ENCODE results near the gene PID1.
"Not testable (repeated sequence)": the region's sequence is repeated elsewhere in the genome, so short reads cannot be mapped to it uniquely, and the experiment has no call there.

The PID1 gene

GRCh38 chr2:229109195-229109594, 161.9 kb downstream of the PID1 start:
- DNase-seq, result no peak

- DNase-seq, result no peak
These were observed 163.5 kb downstream of the PID1 start for GRCh38 chr2:229107601-229108000.

- DNase-seq, result no peak
These were observed 166.1 kb downstream of the PID1 start for GRCh38 chr2:229104974-229105387.

- DNase-seq, result no peak
These were observed 167.1 kb downstream of the PID1 start for GRCh38 chr2:229104025-229104424.

GRCh38 chr2:229101314-229101713, 169.8 kb downstream of the PID1 start:
- no peak for DNase-seq

GRCh38 chr2:229099231-229099630, 171.9 kb downstream of the PID1 start:
- no peak for DNase-seq

GRCh38 chr2:229098801-229099200, 172.3 kb downstream of the PID1 start:
- DNase-seq, result peak in 1 of 4 experiments; percentile 4

GRCh38 chr2:229096409-229097066, 174.5 kb downstream of the PID1 start:
- DNase-seq, result no peak

- no peak for DNase-seq
These were observed 175.6 kb downstream of the PID1 start for GRCh38 chr2:229095472-229095871.

GRCh38 chr2:229090225-229090624, 180.9 kb downstream of the PID1 start:
- peak; percentile 25 to 58 (median 54) for DNase-seq

- DNase-seq, result no peak
These were observed 181.3 kb downstream of the PID1 start for GRCh38 chr2:229089776-229090175.

GRCh38 chr2:229088966-229089700, 182.0 kb downstream of the PID1 start:
- DNase-seq, result no peak

GRCh38 chr2:229088517-229088913, 182.6 kb downstream of the PID1 start:
- DNase-seq, result no peak

- DNase-seq, result no peak
These were observed 183.1 kb downstream of the PID1 start for GRCh38 chr2:229087843-229088516.

- DNase-seq, result no peak
These were observed 183.8 kb downstream of the PID1 start for GRCh38 chr2:229087267-229087666.

GRCh38 chr2:229085439-229085838, 185.6 kb downstream of the PID1 start:
- DNase-seq, result no peak

GRCh38 chr2:229084447-229084846, 186.6 kb downstream of the PID1 start:
- no peak for DNase-seq

GRCh38 chr2:229083606-229084340, 187.3 kb downstream of the PID1 start:
- no peak for DNase-seq

GRCh38 chr2:229081411-229081810, 189.7 kb downstream of the PID1 start:
- DNase-seq, result peak; percentile 5 to 53 (median 38)

GRCh38 chr2:229080172-229080571, 190.9 kb downstream of the PID1 start:
- no peak for DNase-seq

- not testable (repeated sequence) for DNase-seq
These were observed 194.2 kb downstream of the PID1 start for GRCh38 chr2:229076886-229077285.

GRCh38 chr2:229073935-229074334, 197.2 kb downstream of the PID1 start:
- DNase-seq, result no peak

Data from suppressor macrophage (primary cell).